A375 (cell line): ENCODE results near the gene IYD. TPM values are rescaled to one million over a fixed set of nuclear protein-coding genes. Genes with fewer than 3 reads are reported as not detected.

Experiments used
- small RNA-seq: library from RNA; depleted of rRNA; stranded (forward); fragments of <200 nt; gene quantifications from one replicate; pipeline ENCODE3, GENCODE V24; 2014
- total RNA-seq: library from RNA; depleted of rRNA; stranded (reverse); fragments of >200 nt; shearing (Covaris generic); gene quantifications from 2 replicates; pipeline ENCODE4 v1.2.3, GENCODE V29; 2014; rRNA removed

Gene IYD, protein sequence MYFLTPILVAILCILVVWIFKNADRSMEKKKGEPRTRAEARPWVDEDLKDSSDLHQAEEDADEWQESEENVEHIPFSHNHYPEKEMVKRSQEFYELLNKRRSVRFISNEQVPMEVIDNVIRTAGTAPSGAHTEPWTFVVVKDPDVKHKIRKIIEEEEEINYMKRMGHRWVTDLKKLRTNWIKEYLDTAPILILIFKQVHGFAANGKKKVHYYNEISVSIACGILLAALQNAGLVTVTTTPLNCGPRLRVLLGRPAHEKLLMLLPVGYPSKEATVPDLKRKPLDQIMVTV
- total RNA-seq: 0.04 TPM in 1 of 2 replicates, not detected in the other

GRCh38 chr6:150368762-150369161 lies at the start of gene IYD:
Gene IYD (plus strand): TSS chr6:150369012. CDS start chr6:150369032, 20 bp downstream.

Small RNA genes lying within 50 kb of the gene (small RNA-seq; reads per million reads assigned to genes)
- 0.63 reads per million, percentile 36 among the genes with 10 or more reads in this experiment for gene RNU4-7P

Other genes with a start within 250 kb of the IYD start
- 1.7 and 2.4 TPM in 2 replicates for gene PPP1R14C, start 226.0 kb upstream of the IYD start, total RNA-seq
- 2.4 and 4.0 TPM in 2 replicates for gene PLEKHG1, start 230.9 kb downstream of the IYD start, total RNA-seq